ENCODE results near the gene AP2A2.

The AP2A2 gene

GRCh38 chr11:1032310-1032891, 106.7 kb downstream of the AP2A2 start:
- Mint-ChIP-seq H3K4me3 (peak overlapping the region; percentile 5), H3K27me3 (no peaks in the 10 kb centered on the region), H3K36me3 (ENCODE audit: insufficient read depth) (peaks cover 11% of the 10 kb centered on the region), H3K4me1 (no peaks in the 10 kb centered on the region), H3K9me3 (peaks cover 5% of the 10 kb centered on the region), H3K27ac (ENCODE audit: low read depth) (no peak overlapping the region)
- ATAC-seq (replicated peaks; ENCODE audit: extremely low read depth, poor library complexity, severe bottlenecking): no peak
- no peak for DNase-seq (ENCODE audit: low spot score in 2 of 2)

GRCh38 chr11:1033016-1033798, 107.5 kb downstream of the AP2A2 start:
- Mint-ChIP-seq H3K36me3 (ENCODE audit: insufficient read depth) (peaks cover 10% of the 10 kb centered on the region), H3K9me3 (peaks cover 5% of the 10 kb centered on the region), H3K27ac (ENCODE audit: low read depth) (no peak overlapping the region), H3K4me3 (no peak overlapping the region), H3K4me1 (no peaks in the 10 kb centered on the region), H3K27me3 (no peaks in the 10 kb centered on the region)
- DNase-seq (ENCODE audit: low spot score in 2 of 2) (no peak), ATAC-seq (replicated peaks; ENCODE audit: extremely low read depth, poor library complexity, severe bottlenecking) (no peak)

- Mint-ChIP-seq H3K9me3 (peaks cover 5% of the 10 kb centered on the region), H3K4me3 (no peak overlapping the region), H3K27ac (ENCODE audit: low read depth) (no peak overlapping the region), H3K4me1 (no peaks in the 10 kb centered on the region), H3K36me3 (ENCODE audit: insufficient read depth) (peaks cover 8% of the 10 kb centered on the region), H3K27me3 (no peaks in the 10 kb centered on the region)
- ATAC-seq (replicated peaks; ENCODE audit: extremely low read depth, poor library complexity, severe bottlenecking) (no peak), DNase-seq (ENCODE audit: low spot score in 2 of 2) (no peak)
Measured at GRCh38 chr11:1034001-1034400, 108.3 kb downstream of the AP2A2 start.

GRCh38 chr11:1034456-1035295, 109.0 kb downstream of the AP2A2 start:
- Mint-ChIP-seq H3K27ac (ENCODE audit: low read depth) (no peak overlapping the region), H3K4me3 (no peak overlapping the region), H3K27me3 (no peaks in the 10 kb centered on the region), H3K9me3 (peaks cover 5% of the 10 kb centered on the region), H3K4me1 (no peaks in the 10 kb centered on the region), H3K36me3 (ENCODE audit: insufficient read depth) (peaks cover 8% of the 10 kb centered on the region)
- DNase-seq (ENCODE audit: low spot score in 2 of 2) (no peak), ATAC-seq (replicated peaks; ENCODE audit: extremely low read depth, poor library complexity, severe bottlenecking) (no peak)

- no peak overlapping the region for H3K27ac Mint-ChIP-seq (ENCODE audit: low read depth)
- no peak overlapping the region for H3K4me3 Mint-ChIP-seq
- no peaks in the 10 kb centered on the region for H3K4me1 Mint-ChIP-seq
- H3K9me3 Mint-ChIP-seq: peaks cover 5% of the 10 kb centered on the region
- ATAC-seq (replicated peaks; ENCODE audit: extremely low read depth, poor library complexity, severe bottlenecking) (no peak), DNase-seq (ENCODE audit: low spot score in 2 of 2) (no peak)
- no peaks in the 10 kb centered on the region for H3K27me3 Mint-ChIP-seq
- H3K36me3 Mint-ChIP-seq (ENCODE audit: insufficient read depth): peaks cover 7% of the 10 kb centered on the region
Measured at GRCh38 chr11:1035577-1036283, 110.1 kb downstream of the AP2A2 start.

- no peak for DNase-seq (ENCODE audit: low spot score in 2 of 2)
- ATAC-seq (replicated peaks; ENCODE audit: extremely low read depth, poor library complexity, severe bottlenecking): no peak
- Mint-ChIP-seq H3K27ac (ENCODE audit: low read depth) (no peak within 1 kb of the TSS), H3K9me3 (peaks cover 5% of the 10 kb centered on the region), H3K4me3 (no peak within 1 kb of the TSS), H3K27me3 (no peaks in the 10 kb centered on the region), H3K4me1 (no peaks in the 10 kb centered on the region), H3K36me3 (ENCODE audit: insufficient read depth) (peaks cover 6% of the 10 kb centered on the region)
Measured at GRCh38 chr11:1036303-1036923, 110.7 kb downstream of the AP2A2 start, which contains the start of gene MUC6. Gene MUC6 (minus strand): TSS chr11:1036718. CDS start chr11:1036655, 63 bp downstream.

- H3K4me1 Mint-ChIP-seq: no peaks in the 10 kb centered on the region
- peaks cover 3% of the 10 kb centered on the region for H3K36me3 Mint-ChIP-seq (ENCODE audit: insufficient read depth)
- ATAC-seq (replicated peaks; ENCODE audit: extremely low read depth, poor library complexity, severe bottlenecking) (no peak), DNase-seq (ENCODE audit: low spot score in 2 of 2) (no peak)
- no peak overlapping the region for H3K27ac Mint-ChIP-seq (ENCODE audit: low read depth)
- H3K27me3 Mint-ChIP-seq: no peaks in the 10 kb centered on the region
- H3K9me3 Mint-ChIP-seq: peaks cover 5% of the 10 kb centered on the region
- no peak overlapping the region for H3K4me3 Mint-ChIP-seq
Measured at GRCh38 chr11:1036931-1037330, 111.3 kb downstream of the AP2A2 start.

- DNase-seq (ENCODE audit: low spot score in 2 of 2): no peak
- peaks cover 3% of the 10 kb centered on the region for H3K36me3 Mint-ChIP-seq (ENCODE audit: insufficient read depth)
- no peaks in the 10 kb centered on the region for H3K4me1 Mint-ChIP-seq
- ATAC-seq (replicated peaks; ENCODE audit: extremely low read depth, poor library complexity, severe bottlenecking): no peak
- no peaks in the 10 kb centered on the region for H3K27me3 Mint-ChIP-seq
- H3K4me3 Mint-ChIP-seq: no peak overlapping the region
- H3K27ac Mint-ChIP-seq (ENCODE audit: low read depth): no peak overlapping the region
- no peaks in the 10 kb centered on the region for H3K9me3 Mint-ChIP-seq
Measured at GRCh38 chr11:1037506-1038055, 111.9 kb downstream of the AP2A2 start.

GRCh38 chr11:1038361-1038760, 112.7 kb downstream of the AP2A2 start:
- ATAC-seq (replicated peaks; ENCODE audit: extremely low read depth, poor library complexity, severe bottlenecking) (no peak), DNase-seq (ENCODE audit: low spot score in 2 of 2) (no peak)
- Mint-ChIP-seq H3K9me3 (no peaks in the 10 kb centered on the region), H3K4me1 (no peaks in the 10 kb centered on the region), H3K27ac (ENCODE audit: low read depth) (no peak overlapping the region), H3K27me3 (no peaks in the 10 kb centered on the region), H3K4me3 (no peak overlapping the region), H3K36me3 (ENCODE audit: insufficient read depth) (peaks cover 3% of the 10 kb centered on the region)

GRCh38 chr11:1038921-1039320, 113.3 kb downstream of the AP2A2 start:
- Mint-ChIP-seq H3K27me3 (peaks cover 5% of the 10 kb centered on the region), H3K27ac (ENCODE audit: low read depth) (no peak overlapping the region), H3K4me3 (no peak overlapping the region), H3K4me1 (no peaks in the 10 kb centered on the region), H3K36me3 (ENCODE audit: insufficient read depth) (peaks cover 2% of the 10 kb centered on the region), H3K9me3 (no peaks in the 10 kb centered on the region)
- ATAC-seq (replicated peaks; ENCODE audit: extremely low read depth, poor library complexity, severe bottlenecking) (no peak), DNase-seq (ENCODE audit: low spot score in 2 of 2) (no peak)

- DNase-seq (ENCODE audit: low spot score in 2 of 2) (no peak), ATAC-seq (replicated peaks; ENCODE audit: extremely low read depth, poor library complexity, severe bottlenecking) (no peak)
- no peak overlapping the region for H3K4me3 Mint-ChIP-seq
- peaks cover 2% of the 10 kb centered on the region for H3K36me3 Mint-ChIP-seq (ENCODE audit: insufficient read depth)
- no peaks in the 10 kb centered on the region for H3K4me1 Mint-ChIP-seq
- H3K27me3 Mint-ChIP-seq: peaks cover 11% of the 10 kb centered on the region
- no peak overlapping the region for H3K27ac Mint-ChIP-seq (ENCODE audit: low read depth)
- H3K9me3 Mint-ChIP-seq: no peaks in the 10 kb centered on the region
Measured at GRCh38 chr11:1039481-1040427, 114.1 kb downstream of the AP2A2 start.
